Trophoblast cell (in vitro differentiated cells and primary cell): ENCODE measurements around the gene XAGE3.
A peak's percentile ranks its signal among the peaks of the same experiment; 100 is the strongest.

Experiments used
- DNase-seq, 2 donors: peaks; one replicate each; pipeline ENCODE4 v3.0.0-alpha.2; 2016
- H2AFZ ChIP-seq: 2 replicates; pipeline ENCODE4 v1.6.1; 2013; ENCODE audit warnings: low read length, moderate library complexity, mild to moderate bottlenecking; ENCODE audit not compliant: insufficient read depth, poor library complexity
- H2AK5ac ChIP-seq: 2 replicates; pipeline ENCODE4 v1.6.1; 2013; ENCODE audit warnings: mild to moderate bottlenecking, low read length
- H2BK120ac ChIP-seq: 2 replicates; pipeline ENCODE4 v1.6.1; 2013; ENCODE audit warnings: low read length, mild to moderate bottlenecking, moderate library complexity; ENCODE audit not compliant: insufficient read depth, poor library complexity
- H2BK12ac ChIP-seq: 2 replicates; pipeline ENCODE4 v1.6.1; 2013; ENCODE audit warnings: mild to moderate bottlenecking, low read length, moderate library complexity
- H2BK5ac ChIP-seq: 2 replicates; pipeline ENCODE4 v1.6.1; 2013; ENCODE audit warnings: low read length, low read depth, moderate library complexity, mild to moderate bottlenecking; ENCODE audit not compliant: poor library complexity
- H3K14ac ChIP-seq: 2 replicates; pipeline ENCODE4 v1.6.1; 2013; ENCODE audit warnings: mild to moderate bottlenecking, low read length
- H3K18ac ChIP-seq: 2 replicates; pipeline ENCODE4 v1.6.1; 2013; ENCODE audit warnings: mild to moderate bottlenecking, low read length
- H3K23ac ChIP-seq: 2 replicates; pipeline ENCODE4 v1.6.1; 2013; ENCODE audit warnings: low read length
- H3K27ac ChIP-seq: 2 replicates; pipeline ENCODE4 v1.5.1; 2013; ENCODE audit warnings: low read depth, mild to moderate bottlenecking, inconsistent platforms, low read length, moderate library complexity
- H3K27me3 ChIP-seq: 2 replicates; pipeline ENCODE4 v1.6.1; 2013; ENCODE audit warnings: inconsistent platforms, mild to moderate bottlenecking, low read length, moderate library complexity; ENCODE audit not compliant: insufficient read depth
- H3K36me3 ChIP-seq, 2 experiments: 1 replicate in 1 of 2; 2 replicates in 1 of 2; pipeline ENCODE4 v1.6.1; 2013; ENCODE audit warnings: low read length in 2 of 2, mild to moderate bottlenecking in 2 of 2, moderate library complexity in 1 of 2; ENCODE audit not compliant: insufficient read depth in 2 of 2, control insufficient read depth in 1 of 2
- H3K4ac ChIP-seq: 2 replicates; pipeline ENCODE4 v1.6.1; 2013; ENCODE audit warnings: low read depth, mild to moderate bottlenecking, low read length, moderate library complexity
- H3K4me1 ChIP-seq, 2 experiments: 1 replicate in 1 of 2; 2 replicates in 1 of 2; pipeline ENCODE4 v1.6.1; 2013; ENCODE audit warnings: low read length in 2 of 2, mild to moderate bottlenecking in 2 of 2, moderate library complexity in 1 of 2; ENCODE audit not compliant: insufficient read depth in 2 of 2, control insufficient read depth in 1 of 2
- H3K4me2 ChIP-seq: 2 replicates; pipeline ENCODE4 v1.6.1; 2013; ENCODE audit warnings: inconsistent platforms, mild to moderate bottlenecking, low read length, moderate library complexity
- H3K4me3 ChIP-seq: 2 replicates; pipeline ENCODE4 v1.5.1; 2013; ENCODE audit warnings: mild to moderate bottlenecking, low read depth, low read length, inconsistent platforms
- H3K79me1 ChIP-seq: one replicate; pipeline ENCODE4 v1.6.1; 2013; ENCODE audit warnings: low read length
- H3K79me2 ChIP-seq: 2 replicates; pipeline ENCODE4 v1.6.1; 2013; ENCODE audit warnings: low read length, mild to moderate bottlenecking; ENCODE audit not compliant: control insufficient read depth, insufficient read depth, poor library complexity
- H3K9ac ChIP-seq: 2 replicates; pipeline ENCODE4 v1.6.1; 2013; ENCODE audit warnings: mild to moderate bottlenecking, low read length
- H3K9me3 ChIP-seq: 2 replicates; pipeline ENCODE4 v1.6.1; 2013; ENCODE audit warnings: low read depth, mild to moderate bottlenecking, control low read depth, inconsistent platforms, low read length; ENCODE audit not compliant: insufficient read depth
- H4K12ac ChIP-seq: 2 replicates; pipeline ENCODE4 v1.6.1; 2013; ENCODE audit warnings: low read depth, mild to moderate bottlenecking, low read length, moderate library complexity
- H4K8ac ChIP-seq: 2 replicates; pipeline ENCODE4 v1.6.1; 2013; ENCODE audit warnings: low read depth, mild to moderate bottlenecking, low read length, moderate library complexity
- H4K91ac ChIP-seq: one replicate; pipeline ENCODE4 v1.6.1; 2013; ENCODE audit warnings: low read depth, mild to moderate bottlenecking, low read length, moderate library complexity
- WGBS: extraction: QIAGEN DNeasy Blood & Tissue Kit; methylation state at CpG from one replicate; pipeline ENCODE4 v1.1.7; 2013; ENCODE audit warnings: missing lambda C conversion rate; ENCODE audit not compliant: insufficient read length, insufficient coverage; ENCODE audit errors: extremely low coverage; 5-methylcytosine and 5-hydroxymethylcytosine counted together

Gene XAGE3

GRCh38 chrX:52821079-52821760, 46.7 kb downstream of the XAGE3 start:
- Histone ChIP-seq H3K4me2 (no peak overlapping the region), H2AFZ (no peak overlapping the region), H3K9ac (no peak overlapping the region), H3K4ac (no peak overlapping the region), H3K79me1 (no peaks in the 10 kb centered on the region), H3K18ac (no peak overlapping the region), H3K14ac (no peak overlapping the region), H2BK12ac (no peak overlapping the region), H3K4me3 (no peak overlapping the region), H4K8ac (no peak overlapping the region), H3K23ac (no peak overlapping the region), H3K27me3 (no peaks in the 10 kb centered on the region), H3K36me3 (no peaks in the 10 kb centered on the region), H3K4me1 (no peaks in the 10 kb centered on the region), H2AK5ac (no peak overlapping the region), H2BK120ac (no peak overlapping the region), H3K9me3 (no peaks in the 10 kb centered on the region), H2BK5ac (no peak overlapping the region), H3K79me2 (no peaks in the 10 kb centered on the region), H3K27ac (no peak overlapping the region), H4K91ac (no peak overlapping the region), H4K12ac (no peak overlapping the region)
- DNase-seq: peak in 1 of 2 donors; percentile 56
- WGBS: no CpG with 5 or more reads among the region's 11 CpGs

- H3K23ac ChIP-seq: no peak overlapping the region
- no peak overlapping the region for H3K9ac ChIP-seq
- H3K4ac ChIP-seq: no peak overlapping the region
- H3K4me1 ChIP-seq: no peaks in the 10 kb centered on the region
- no peak overlapping the region for H3K27ac ChIP-seq
- no CpG with 5 or more reads among the region's 4 CpGs for WGBS
- H3K4me2 ChIP-seq: no peak overlapping the region
- no peak overlapping the region for H3K4me3 ChIP-seq
- H4K91ac ChIP-seq: no peak overlapping the region
- H3K9me3 ChIP-seq: no peaks in the 10 kb centered on the region
- H4K8ac ChIP-seq: no peak overlapping the region
- no peak overlapping the region for H3K18ac ChIP-seq
- H2BK5ac ChIP-seq: no peak overlapping the region
- H3K36me3 ChIP-seq: no peaks in the 10 kb centered on the region
- no peak overlapping the region for H2BK120ac ChIP-seq
- no peaks in the 10 kb centered on the region for H3K79me1 ChIP-seq
- no peak overlapping the region for H2AFZ ChIP-seq
- no peak overlapping the region for H3K14ac ChIP-seq
- no peaks in the 10 kb centered on the region for H3K79me2 ChIP-seq
- no peak overlapping the region for H4K12ac ChIP-seq
- no peak overlapping the region for H2BK12ac ChIP-seq
- no peaks in the 10 kb centered on the region for H3K27me3 ChIP-seq
- no peak for DNase-seq
- H2AK5ac ChIP-seq: no peak overlapping the region
Observed at GRCh38 chrX:52819788-52820187, 48.1 kb downstream of the XAGE3 start.
